DMS53 treated with DMSO at 0.1 percent for 48 hours (cell line): ENCODE results near the gene SFXN1.

Source experiments
- DNase-seq: peaks from one replicate; lab custom pipeline; 2025; ENCODE audit not compliant: unreplicated experiment; lab: John Stamatoyannopoulos, UW

SFXN1 gene

GRCh38 chr5:175538576-175538975 lies 60.2 kb downstream of the SFXN1 start:
- no peak for DNase-seq

- no peak for DNase-seq
These were observed 61.6 kb downstream of the SFXN1 start for GRCh38 chr5:175539936-175540335.

- DNase-seq: no peak
These were observed 62.9 kb downstream of the SFXN1 start for GRCh38 chr5:175541264-175541663.

GRCh38 chr5:175542232-175542965 lies 64.0 kb downstream of the SFXN1 start:
- no peak for DNase-seq

- no peak for DNase-seq
These were observed 64.5 kb downstream of the SFXN1 start for GRCh38 chr5:175542966-175543235.

GRCh38 chr5:175544108-175544511 lies 65.8 kb downstream of the SFXN1 start:
- no peak for DNase-seq

- no peak for DNase-seq
These were observed 66.2 kb downstream of the SFXN1 start for GRCh38 chr5:175544586-175544985.

GRCh38 chr5:175547842-175548241 lies 69.5 kb downstream of the SFXN1 start:
- DNase-seq: no peak

GRCh38 chr5:175548626-175549311 lies 70.4 kb downstream of the SFXN1 start:
- no peak for DNase-seq

- DNase-seq: no peak
These were observed 71.9 kb downstream of the SFXN1 start for GRCh38 chr5:175550055-175550805.

GRCh38 chr5:175551266-175551665 lies 72.9 kb downstream of the SFXN1 start:
- DNase-seq: no peak

- no peak for DNase-seq
These were observed 75.9 kb downstream of the SFXN1 start for GRCh38 chr5:175554296-175554695.

GRCh38 chr5:175555168-175555785 lies 76.9 kb downstream of the SFXN1 start:
- DNase-seq: no peak

- no peak for DNase-seq
These were observed 78.4 kb downstream of the SFXN1 start for GRCh38 chr5:175556794-175557193.

GRCh38 chr5:175557778-175558177 lies 79.4 kb downstream of the SFXN1 start:
- no peak for DNase-seq

GRCh38 chr5:175558801-175559480 lies 80.6 kb downstream of the SFXN1 start:
- no peak for DNase-seq

GRCh38 chr5:175560011-175560410 lies 81.7 kb downstream of the SFXN1 start:
- DNase-seq: no peak

GRCh38 chr5:175561085-175561484 lies 82.7 kb downstream of the SFXN1 start:
- DNase-seq: no peak

- no peak for DNase-seq
These were observed 86.4 kb downstream of the SFXN1 start for GRCh38 chr5:175564716-175565115.

GRCh38 chr5:175566697-175567096 lies 88.3 kb downstream of the SFXN1 start:
- no peak for DNase-seq

GRCh38 chr5:175567954-175568353 lies 89.6 kb downstream of the SFXN1 start:
- DNase-seq: no peak
